ENCODE data around the gene RAPGEF6.

GRCh38 chr5:131587541-131587940 is 47.5 kb downstream of the RAPGEF6 start:
- TF ChIP-seq EP300 (IDR thresholded peaks at IDR 0.05) (no peak), CTCF (IDR thresholded peaks at IDR 0.05) (no peak)
